CD14-positive monocyte (primary cell): ENCODE data around the gene GNAZ. TPM values are rescaled to one million over a fixed set of nuclear protein-coding genes. Genes with fewer than 3 reads are reported as not detected.

Experiments
- DNase-seq, 3 donors: peaks; one replicate each; pipeline ENCODE4 v3.0.0-alpha.2; 2011 to 2022
- H2AFZ ChIP-seq: 2 replicates; pipeline ENCODE4 v1.6.0; 2012; ENCODE audit warnings: mild to moderate bottlenecking, low read depth, low read length, inconsistent platforms; ENCODE audit not compliant: insufficient read depth, poor library complexity, severe bottlenecking
- H3K27ac ChIP-seq, 2 donors: 1 replicate in 1 of 2; 2 replicates in 1 of 2; pipeline ENCODE4 v1.5.1; 2012 to 2013; ENCODE audit warnings: low read length in 2 of 2, control low read depth in 1 of 2, inconsistent platforms in 1 of 2, low read depth in 1 of 2, mild to moderate bottlenecking in 1 of 2
- H3K27me3 ChIP-seq, 2 donors: one replicate each; pipeline versions ENCODE4 v1.6.0 to v1.6.1; 2011 to 2013; ENCODE audit warnings: low read length in 2 of 2; ENCODE audit not compliant: control insufficient read depth in 2 of 2, insufficient read depth in 2 of 2
- H3K36me3 ChIP-seq, 2 donors: replicated peaks in 1 of 2; 1 replicate in 1 of 2; 2 replicates in 1 of 2; pipeline versions ENCODE4 v1.5.1 to v1.6.1; 2012 to 2013; ENCODE audit warnings: low read length in 2 of 2, control low read depth in 1 of 2, inconsistent platforms in 1 of 2, mild to moderate bottlenecking in 1 of 2; ENCODE audit not compliant: insufficient read depth in 2 of 2, control insufficient read depth in 1 of 2
- H3K4me1 ChIP-seq, 2 donors: 1 replicate in 1 of 2; 2 replicates in 1 of 2; pipeline versions ENCODE4 v1.5.1 to v1.6.1; 2012 to 2013; ENCODE audit warnings: low read length in 2 of 2, control low read depth in 1 of 2, inconsistent platforms in 1 of 2, mild to moderate bottlenecking in 1 of 2, moderate library complexity in 1 of 2; ENCODE audit not compliant: insufficient read depth in 2 of 2, control insufficient read depth in 1 of 2
- H3K4me2 ChIP-seq: replicated peaks from 2 replicates; pipeline ENCODE3; 2012; ENCODE audit warnings: low read length, moderate library complexity, mild to moderate bottlenecking; ENCODE audit not compliant: poor library complexity, severe bottlenecking; ENCODE audit errors: extremely low read depth
- H3K4me3 ChIP-seq, 3 experiments: fragments of 200-600 bp in 1 of 3; sonication (generic) in 1 of 3; replicated peaks in 1 of 3; 1 replicate in 2 of 3; 2 replicates in 1 of 3; pipeline ENCODE4 v1.5.1; 2011 to 2013; ENCODE audit warnings: low read length in 3 of 3, mild to moderate bottlenecking in 3 of 3, control low read depth in 2 of 3, low read depth in 2 of 3, inconsistent platforms in 1 of 3, moderate library complexity in 1 of 3
- H3K79me2 ChIP-seq: 2 replicates; pipeline ENCODE4 v1.6.0; 2012; ENCODE audit warnings: mild to moderate bottlenecking, control low read depth, inconsistent platforms, low read length, moderate library complexity; ENCODE audit not compliant: insufficient read depth
- H3K9ac ChIP-seq: 2 replicates; pipeline ENCODE4 v1.6.0; 2017; ENCODE audit warnings: low read length, mild to moderate bottlenecking; ENCODE audit not compliant: insufficient read depth, poor library complexity, severe bottlenecking
- H3K9me3 ChIP-seq, 2 donors: replicated peaks in 1 of 2; 1 replicate in 1 of 2; 2 replicates in 1 of 2; pipeline versions ENCODE4 v1.5.1 to v1.6.1; 2012 to 2013; ENCODE audit warnings: low read length in 2 of 2, control low read depth in 1 of 2; ENCODE audit not compliant: control insufficient read depth in 1 of 2, insufficient read depth in 1 of 2
- H4K20me1 ChIP-seq: 2 replicates; pipeline ENCODE4 v1.6.0; 2012; ENCODE audit warnings: mild to moderate bottlenecking, low read length, control low read depth, moderate library complexity; ENCODE audit not compliant: insufficient read depth
- H3K27ac Mint-ChIP-seq, 7 donors: one replicate each; pipeline ENCODE4 v1.8.0; 2020; ENCODE audit warnings: mild to moderate bottlenecking in 7 of 7, mixed read lengths in 7 of 7, moderate library complexity in 6 of 7, inconsistent platforms in 2 of 7
- H3K27me3 Mint-ChIP-seq, 3 donors: one replicate each; pipeline ENCODE4 v1.8.0; 2021 to 2022; ENCODE audit warnings: low read depth in 3 of 3, mild to moderate bottlenecking in 3 of 3, mixed read lengths in 3 of 3, moderate library complexity in 3 of 3, inconsistent platforms in 1 of 3
- H3K36me3 Mint-ChIP-seq, 2 donors: one replicate each; pipeline ENCODE4 v1.8.0; 2020; ENCODE audit warnings: mixed read lengths in 2 of 2, inconsistent platforms in 1 of 2, mild to moderate bottlenecking in 1 of 2
- H3K4me1 Mint-ChIP-seq: one replicate; pipeline ENCODE4 v1.8.0; 2020; ENCODE audit warnings: mild to moderate bottlenecking, mixed read lengths
- H3K4me3 Mint-ChIP-seq, 2 donors: one replicate each; pipeline ENCODE4 v1.8.0; 2020; ENCODE audit warnings: mild to moderate bottlenecking in 2 of 2, mixed read lengths in 2 of 2, moderate library complexity in 1 of 2
- H3K9me3 Mint-ChIP-seq, 7 donors: one replicate each; pipeline ENCODE4 v1.8.0; 2020 to 2022; ENCODE audit warnings: mixed read lengths in 7 of 7, mild to moderate bottlenecking in 6 of 7, moderate library complexity in 6 of 7, inconsistent platforms in 2 of 7
- CTCF ChIP-seq: fragments of 200-600 bp; IDR thresholded peaks from one replicate; pipeline ENCODE4 v1.8.0; 2022; ENCODE audit warnings: antibody characterized with exemption, mild to moderate bottlenecking
- WGBS: methylation state at CpG from one replicate; pipeline ENCODE4 v1.1.5; 2013; ENCODE audit warnings: missing lambda C conversion rate; ENCODE audit not compliant: insufficient coverage; 5-methylcytosine and 5-hydroxymethylcytosine counted together
- intact Hi-C, 2 donors: fragments of 100-400 bp; cut with micrococcal nuclease; formaldehyde crosslinking; loops; one replicate each; pipeline versions ENCODE4 v1.15.0 to v1.15.1; 2023
- polyA plus RNA-seq, 3 donors: library from polyadenylated mRNA; depleted of rRNA in 1 of 3; unstranded in 2 of 3; stranded (reverse) in 1 of 3; fragments of 300-500 nt in 2 of 3; fragments of >200 nt in 1 of 3; fragmentation: Illumina TruSeq in 2 of 3; gene quantifications; 1 replicate in 2 of 3; 2 replicates in 1 of 3; pipeline ENCODE4 v1.2.3, GENCODE V29; 2012 to 2021

GNAZ gene
- polyA plus RNA-seq, 3 donors = 0.04 to 0.05 TPM; not detected in 1

- intact Hi-C loops = no loop called here
- Histone ChIP-seq H2AFZ (no peak overlapping the region), H3K27ac (no peak overlapping the region), H4K20me1 (no peaks in the 10 kb centered on the region), H3K4me3 (no peak overlapping the region), H3K27me3 (no peaks in the 10 kb centered on the region), H3K9ac (no peak overlapping the region), H3K4me2 (no peak overlapping the region), H3K4me1 (peaks cover 18 to 20% of the 10 kb centered on the region in 2 donors), H3K9me3 (no peaks in the 10 kb centered on the region), H3K79me2 (no peaks in the 10 kb centered on the region), H3K36me3 (no peaks in the 10 kb centered on the region)
- Mint-ChIP-seq H3K27me3 (peaks cover 0 to 7% (median 0%) of the 10 kb centered on the region in 3 donors), H3K4me3 (no peak overlapping the region), H3K4me1 (peaks cover 17% of the 10 kb centered on the region), H3K36me3 (no peaks in the 10 kb centered on the region), H3K27ac (peak overlapping the region in 1 of 7 donors; percentile 41), H3K9me3 (peaks cover 0 to 4% (median 2%) of the 10 kb centered on the region in 7 donors)
- 98% methylated on average over 13 of the region's 13 CpGs for WGBS
- TF ChIP-seq CTCF = no peak
- DNase-seq = no peak
Measured at GRCh38 chr22:23161574-23161973, 91.3 kb downstream of the GNAZ start.

- H4K20me1 ChIP-seq = no peaks in the 10 kb centered on the region
- Mint-ChIP-seq H3K27me3 (peaks cover 2 to 5% (median 2%) of the 10 kb centered on the region in 3 donors), H3K4me3 (no peak overlapping the region), H3K27ac (no peak overlapping the region), H3K36me3 (no peaks in the 10 kb centered on the region), H3K4me1 (peaks cover 9% of the 10 kb centered on the region), H3K9me3 (peaks cover 0 to 4% (median 2%) of the 10 kb centered on the region in 7 donors)
- no peaks in the 10 kb centered on the region for H3K9me3 ChIP-seq
- no peaks in the 10 kb centered on the region for H3K27me3 ChIP-seq
- 92% methylated on average over 6 of the region's 8 CpGs for WGBS
- H3K9ac ChIP-seq = no peak overlapping the region
- peaks cover 8 to 9% of the 10 kb centered on the region in 2 donors for H3K4me1 ChIP-seq
- no peak overlapping the region for H3K27ac ChIP-seq
- intact Hi-C loops = no loop called here
- no peak overlapping the region for H3K4me2 ChIP-seq
- H3K36me3 ChIP-seq = no peaks in the 10 kb centered on the region
- no peak for TF ChIP-seq CTCF
- H3K4me3 ChIP-seq = no peak overlapping the region
- no peak overlapping the region for H2AFZ ChIP-seq
- DNase-seq = no peak
- no peaks in the 10 kb centered on the region for H3K79me2 ChIP-seq
Measured at GRCh38 chr22:23163665-23164064, 93.3 kb downstream of the GNAZ start.
